GM12878 (cell line): ENCODE results near the gene SKAP1. TPM values are rescaled to one million over a fixed set of nuclear protein-coding genes. Genes with fewer than 3 reads are reported as not detected.

ENCODE experiments used
- ATAC-seq: fragments of 200-7000 bp; cut with Tn5 transposase; 3 replicates; pipeline ENCODE4 v1.9.1; 2020; ENCODE audit warnings: mild to moderate bottlenecking, moderate library complexity
- BruUV-seq: library from RNA; stranded (reverse); fragments of 400-500 nt; replicated peaks from 2 replicates; lab custom pipeline; 2021; lab: Mats Ljungman, UMichigan
- CTCF ChIA-PET: fragments of 300-600 bp; sonication (Branson Sonifier 250); formaldehyde crosslinking; extraction: SDS; loops from one replicate; lab custom pipeline; 2021; ENCODE audit warnings: inconsistent platforms; lab: Yijun Ruan, JAX
- POLR2A ChIA-PET: fragments of 350-600 bp; formaldehyde crosslinking; extraction: SDS; loops from one replicate; lab custom pipeline; 2021; ENCODE audit warnings: inconsistent platforms; lab: Charles Lee
- RAD21 ChIA-PET: fragments of 300-600 bp; sonication (Branson Sonifier 250); formaldehyde crosslinking; loops from one replicate; lab custom pipeline; 2023; ENCODE audit warnings: antibody characterized with exemption; ENCODE audit not compliant: unreplicated experiment; lab: Charles Lee
- SMC1A ChIA-PET: fragments of 300-600 bp; sonication (Branson Sonifier 250); formaldehyde crosslinking; loops from one replicate; lab custom pipeline; 2023; ENCODE audit not compliant: unreplicated experiment, uncharacterized antibody; lab: Charles Lee
- DNase-seq: peaks from one replicate; pipeline ENCODE4 v3.0.0-alpha.2; 2011; ENCODE audit warnings: low read depth, low spot score
- FAIRE-seq: peaks from 3 replicates; lab custom pipeline; 2011; peaks lifted over from hg19 to GRCh38; lab: Jason Lieb, UNC
- H2AFZ ChIP-seq: 2 replicates; pipeline ENCODE4 v1.6.0; 2011; ENCODE audit warnings: low read depth, low read length, control low read depth; ENCODE audit not compliant: control insufficient read depth
- H3K27ac ChIP-seq: 2 replicates; pipeline ENCODE4 v1.5.1; 2011; ENCODE audit warnings: control low read depth; ENCODE audit not compliant: control insufficient read depth, insufficient read depth
- H3K27me3 ChIP-seq, 2 experiments: replicated peaks in 1 of 2; 2 replicates each; pipeline versions ENCODE4 v1.6.0 to v1.6.1; 2011; ENCODE audit warnings: low read length in 1 of 2; ENCODE audit not compliant: control insufficient read depth in 2 of 2, insufficient read depth in 2 of 2
- H3K36me3 ChIP-seq, 2 experiments: 2 replicates each; pipeline ENCODE4 v1.5.1; 2011; ENCODE audit warnings: low read length in 1 of 2; ENCODE audit not compliant: control insufficient read depth in 2 of 2, insufficient read depth in 2 of 2
- H3K4me1 ChIP-seq: 2 replicates; pipeline ENCODE4 v1.6.1; 2011; ENCODE audit warnings: mild to moderate bottlenecking, low read length, moderate library complexity, mixed read lengths; ENCODE audit not compliant: control insufficient read depth, insufficient read depth
- H3K4me2 ChIP-seq: 2 replicates; pipeline ENCODE4 v1.6.0; 2011; ENCODE audit warnings: control low read depth; ENCODE audit not compliant: control insufficient read depth, insufficient read depth
- H3K4me3 ChIP-seq: fragments of 200-600 bp; sonication (generic); 2 replicates; pipeline ENCODE4 v1.5.1; 2016
- H3K79me2 ChIP-seq: 2 replicates; pipeline ENCODE4 v1.6.0; 2011; ENCODE audit warnings: low read length; ENCODE audit not compliant: control insufficient read depth, insufficient read depth
- H3K9ac ChIP-seq: 2 replicates; pipeline ENCODE4 v1.8.0; 2011; ENCODE audit warnings: low read length, control low read depth, mixed read lengths; ENCODE audit not compliant: control insufficient read depth, insufficient read depth
- H3K9me3 ChIP-seq: replicated peaks from 3 replicates; pipeline ENCODE4 v1.5.1; 2011; ENCODE audit warnings: mild to moderate bottlenecking, low read length; ENCODE audit not compliant: control insufficient read depth, insufficient read depth
- H4K20me1 ChIP-seq: 2 replicates; pipeline ENCODE4 v1.6.0; 2011; ENCODE audit not compliant: control insufficient read depth, insufficient read depth
- NR2C2 ChIP-seq: IDR thresholded peaks from 2 replicates; pipeline ENCODE4 v1.6.1; 2011; ENCODE audit warnings: borderline replicate concordance, low read depth; ENCODE audit not compliant: control insufficient read depth, insufficient read length
- POLR2AphosphoS2 ChIP-seq: IDR thresholded peaks from 2 replicates; pipeline ENCODE4 v1.6.1; 2011; ENCODE audit warnings: low read depth, mild to moderate bottlenecking, low read length, improper control_type of control experiment, moderate library complexity
- RAD51 ChIP-seq: fragments of 450-650 bp; IDR thresholded peaks from 2 replicates; pipeline ENCODE4 v1.6.1; 2016; ENCODE audit warnings: moderate library complexity, mild to moderate bottlenecking, inconsistent platforms
- WGBS: methylation state at CpG from one replicate; pipeline ENCODE4 v1.1.6; 2016; ENCODE audit warnings: low lambda C conversion rate; ENCODE audit not compliant: insufficient replicate concordance, insufficient coverage; ENCODE audit errors: missing lambda C conversion rate; 5-methylcytosine and 5-hydroxymethylcytosine counted together
- in situ Hi-C: fragments of 300-500 bp; cut with MboI; formaldehyde crosslinking; loops from 9 replicates; pipeline ENCODE4 v1.14.3; 2018; ENCODE audit warnings: mixed read lengths
- intact Hi-C: fragments of 100-400 bp; cut with micrococcal nuclease; formaldehyde crosslinking; loops from one replicate; pipeline ENCODE4 v1.14.2; 2022; ENCODE audit not compliant: unreplicated experiment
- polyA plus RNA-seq, 11 experiments: library from polyadenylated mRNA; depleted of rRNA in 4 of 11; unstranded in 6 of 11; stranded (reverse) in 5 of 11; fragments of >200 nt; fragmentation: Nextera tagmentation in 4 of 11; fragmentation: Illumina TruSeq in 1 of 11; extraction: Ambion mirVana in 4 of 11; extraction: Trizol in 1 of 11; gene quantifications; 1 replicate in 1 of 11; 2 replicates in 10 of 11; pipeline versions ENCODE4 v1.2.1 to v1.2.3, GENCODE V29; 2011 to 2016; ENCODE audit warnings: inconsistent platforms in 2 of 11, missing spikeins in 2 of 11, low read depth in 1 of 11
- total RNA-seq, 4 experiments: library from RNA; depleted of rRNA in 3 of 4; stranded (reverse); fragments of >200 nt in 3 of 4; fragmentation: Illumina TruSeq in 1 of 4; extraction: Trizol in 1 of 4; gene quantifications; 2 replicates each; pipeline versions ENCODE4 v1.2.1 to v1.2.3, GENCODE V29; 2013 to 2021
- TF ChIP-seq, protein P1 (sequence below): fragments of 150-350 bp; IDR thresholded peaks from 2 replicates; pipeline ENCODE4 v1.6.1; 2016; ENCODE audit warnings: low read depth, low read length
- TF ChIP-seq, protein P2 (sequence below): fragments of 150-350 bp; IDR thresholded peaks from 2 replicates; pipeline ENCODE4 v1.6.1; 2014; ENCODE audit warnings: mild to moderate bottlenecking, low read depth, low read length

SKAP1 gene
- total and polyA plus RNA-seq, 10 of the 15 experiments (the other 5 are each of a cell fraction or from before 2014, with no cell fraction given), result 17.1 to 97.6 (median 35.9) TPM

DNA sequence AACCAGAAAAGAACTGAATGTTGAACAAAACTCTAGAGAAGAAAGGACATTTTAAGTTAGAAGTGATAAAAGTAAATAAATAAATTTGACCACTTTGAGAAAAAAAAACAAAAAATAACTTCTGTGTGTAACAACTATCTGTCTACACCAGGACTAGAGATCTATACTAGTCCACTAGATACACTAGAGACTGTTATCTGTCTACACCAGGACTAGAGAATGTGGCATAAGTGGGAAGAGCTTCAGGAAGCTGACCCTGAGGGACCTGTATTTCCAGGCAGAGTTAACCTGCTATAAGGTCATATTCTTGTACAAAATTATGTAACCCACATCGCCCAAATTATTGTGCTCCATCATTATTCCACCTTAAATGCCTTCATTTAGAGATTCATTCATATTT, 160.8 kb downstream of the SKAP1 start:
- FAIRE-seq (no peak), DNase-seq (no peak), ATAC-seq (no peak)
- ChIA-PET RAD21 (interaction anchor here (0.9 kb wide), 1 partner anchor 8 kb away, joined by 3 read pairs; no protein-coding TSS in a partner anchor), POLR2A (no interaction called here), SMC1A (interaction anchor here (0.6 to 1.0 kb wide), 5 partner anchors 11 to 324 kb away, joined by 3 to 5 read pairs (median 3); no protein-coding TSS in a partner anchor), CTCF (interaction anchor here (0.6 to 1.7 kb wide), 6 partner anchors 11 to 158 kb away, joined by 3 to 5 read pairs (median 3); no protein-coding TSS in a partner anchor)
- no peaks in the 10 kb centered on the region for H3K9me3 ChIP-seq
- BruUV-seq, result no TSS peak
- no peak overlapping the region for H2AFZ ChIP-seq
- intact Hi-C loops (loop anchor here (10.0 kb wide), 1 partner anchor 66 kb away; no protein-coding TSS in a partner anchor), in situ Hi-C loops (no loop called here)
- no peaks in the 10 kb centered on the region for H3K36me3 ChIP-seq
- WGBS, result 70% methylated on average over 1 of the region's 1 CpG
- no peak overlapping the region for H3K9ac ChIP-seq
- H3K4me2 ChIP-seq, result no peak overlapping the region
- TF ChIP-seq NR2C2 (no peak), POLR2AphosphoS2 (no peak), RAD51 (no peak)
- TF ChIP-seq, protein P1, sequence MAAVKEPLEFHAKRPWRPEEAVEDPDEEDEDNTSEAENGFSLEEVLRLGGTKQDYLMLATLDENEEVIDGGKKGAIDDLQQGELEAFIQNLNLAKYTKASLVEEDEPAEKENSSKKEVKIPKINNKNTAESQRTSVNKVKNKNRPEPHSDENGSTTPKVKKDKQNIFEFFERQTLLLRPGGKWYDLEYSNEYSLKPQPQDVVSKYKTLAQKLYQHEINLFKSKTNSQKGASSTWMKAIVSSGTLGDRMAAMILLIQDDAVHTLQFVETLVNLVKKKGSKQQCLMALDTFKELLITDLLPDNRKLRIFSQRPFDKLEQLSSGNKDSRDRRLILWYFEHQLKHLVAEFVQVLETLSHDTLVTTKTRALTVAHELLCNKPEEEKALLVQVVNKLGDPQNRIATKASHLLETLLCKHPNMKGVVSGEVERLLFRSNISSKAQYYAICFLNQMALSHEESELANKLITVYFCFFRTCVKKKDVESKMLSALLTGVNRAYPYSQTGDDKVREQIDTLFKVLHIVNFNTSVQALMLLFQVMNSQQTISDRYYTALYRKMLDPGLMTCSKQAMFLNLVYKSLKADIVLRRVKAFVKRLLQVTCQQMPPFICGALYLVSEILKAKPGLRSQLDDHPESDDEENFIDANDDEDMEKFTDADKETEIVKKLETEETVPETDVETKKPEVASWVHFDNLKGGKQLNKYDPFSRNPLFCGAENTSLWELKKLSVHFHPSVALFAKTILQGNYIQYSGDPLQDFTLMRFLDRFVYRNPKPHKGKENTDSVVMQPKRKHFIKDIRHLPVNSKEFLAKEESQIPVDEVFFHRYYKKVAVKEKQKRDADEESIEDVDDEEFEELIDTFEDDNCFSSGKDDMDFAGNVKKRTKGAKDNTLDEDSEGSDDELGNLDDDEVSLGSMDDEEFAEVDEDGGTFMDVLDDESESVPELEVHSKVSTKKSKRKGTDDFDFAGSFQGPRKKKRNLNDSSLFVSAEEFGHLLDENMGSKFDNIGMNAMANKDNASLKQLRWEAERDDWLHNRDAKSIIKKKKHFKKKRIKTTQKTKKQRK, result no peak
- TF ChIP-seq, protein P2, sequence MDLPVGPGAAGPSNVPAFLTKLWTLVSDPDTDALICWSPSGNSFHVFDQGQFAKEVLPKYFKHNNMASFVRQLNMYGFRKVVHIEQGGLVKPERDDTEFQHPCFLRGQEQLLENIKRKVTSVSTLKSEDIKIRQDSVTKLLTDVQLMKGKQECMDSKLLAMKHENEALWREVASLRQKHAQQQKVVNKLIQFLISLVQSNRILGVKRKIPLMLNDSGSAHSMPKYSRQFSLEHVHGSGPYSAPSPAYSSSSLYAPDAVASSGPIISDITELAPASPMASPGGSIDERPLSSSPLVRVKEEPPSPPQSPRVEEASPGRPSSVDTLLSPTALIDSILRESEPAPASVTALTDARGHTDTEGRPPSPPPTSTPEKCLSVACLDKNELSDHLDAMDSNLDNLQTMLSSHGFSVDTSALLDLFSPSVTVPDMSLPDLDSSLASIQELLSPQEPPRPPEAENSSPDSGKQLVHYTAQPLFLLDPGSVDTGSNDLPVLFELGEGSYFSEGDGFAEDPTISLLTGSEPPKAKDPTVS, result no peak
- H3K4me1 ChIP-seq, result no peaks in the 10 kb centered on the region
- no peaks in the 10 kb centered on the region for H3K79me2 ChIP-seq
- H3K27ac ChIP-seq, result no peak overlapping the region
- no peaks in the 10 kb centered on the region for H4K20me1 ChIP-seq
- no peaks in the 10 kb centered on the region for H3K27me3 ChIP-seq
- no peak overlapping the region for H3K4me3 ChIP-seq
